Hepatocyte (in vitro differentiated cells): Measurements from ENCODE around the gene MRPL46.

ENCODE experiments used
- CTCF ChIP-seq: fragments of 200-600 bp; sonication (generic); IDR thresholded peaks from 2 replicates; pipeline ENCODE4 v1.5.1; 2016; ENCODE audit warnings: antibody characterized with exemption, mild to moderate bottlenecking; ENCODE audit not compliant: poor library complexity
- EZH2 ChIP-seq: fragments of 200-600 bp; sonication (generic); IDR thresholded peaks from 2 replicates; pipeline ENCODE4 v1.6.1; 2016; ENCODE audit warnings: antibody characterized with exemption, mild to moderate bottlenecking, borderline replicate concordance
- EZH2phosphoT487 ChIP-seq: fragments of 200-600 bp; sonication (generic); IDR thresholded peaks from one replicate; pipeline ENCODE4 v1.6.1; 2018; ENCODE audit warnings: antibody characterized with exemption, mild to moderate bottlenecking, low read depth, moderate library complexity; ENCODE audit not compliant: unreplicated experiment, severe bottlenecking

GRCh38 chr15:88467073-88467934, at the start of gene MRPL46, which contains the start of gene MRPS11:
- TF ChIP-seq CTCF, result no peak
- no peak for TF ChIP-seq EZH2
- no peak for TF ChIP-seq EZH2phosphoT487
